ENCODE measurements around the gene AP4S1.

- TF ChIP-seq POLR2A (IDR thresholded peaks at IDR 0.05) (no peak), CTCF (IDR thresholded peaks at IDR 0.05) (no peak)
Observed at GRCh38 chr14:31030469-31030868, 5.0 kb downstream of the AP4S1 start.
